Loucy (cell line): ENCODE measurements around the gene SCNM1.

Experiments used
- CTCF ChIP-seq: fragments of 200-600 bp; sonication (generic); conservative IDR thresholded peaks from 2 replicates; pipeline ENCODE4 v1.5.1; 2014; ENCODE audit warnings: mild to moderate bottlenecking, antibody characterized with exemption, low read length
- EZH2phosphoT487 ChIP-seq: fragments of 200-600 bp; IDR thresholded peaks from 2 replicates; pipeline ENCODE4 v1.6.1; 2018; ENCODE audit warnings: antibody characterized with exemption, mild to moderate bottlenecking, moderate library complexity, borderline replicate concordance

GRCh38 chr1:151144474-151145303 is 21.3 kb upstream of the SCNM1 start:
- TF ChIP-seq CTCF (no peak), EZH2phosphoT487 (no peak)
